Stimulated activated CD8-positive, alpha-beta memory T cell treated with anti-CD3 and anti-CD28 coated beads, Interleukin-2, amount 100 ng/mL, for 1 hour (primary cell): ENCODE data around the gene CPA4.
"Not testable (repeated sequence)": the region's sequence is repeated elsewhere in the genome, so short reads cannot be mapped to it uniquely, and the experiment has no call there.

Experiments
- DNase-seq, 2 donors: peaks; one replicate each; pipeline ENCODE4 v3.0.0-alpha.2; 2020; ENCODE audit warnings: low read depth in 2 of 2

Gene CPA4, protein sequence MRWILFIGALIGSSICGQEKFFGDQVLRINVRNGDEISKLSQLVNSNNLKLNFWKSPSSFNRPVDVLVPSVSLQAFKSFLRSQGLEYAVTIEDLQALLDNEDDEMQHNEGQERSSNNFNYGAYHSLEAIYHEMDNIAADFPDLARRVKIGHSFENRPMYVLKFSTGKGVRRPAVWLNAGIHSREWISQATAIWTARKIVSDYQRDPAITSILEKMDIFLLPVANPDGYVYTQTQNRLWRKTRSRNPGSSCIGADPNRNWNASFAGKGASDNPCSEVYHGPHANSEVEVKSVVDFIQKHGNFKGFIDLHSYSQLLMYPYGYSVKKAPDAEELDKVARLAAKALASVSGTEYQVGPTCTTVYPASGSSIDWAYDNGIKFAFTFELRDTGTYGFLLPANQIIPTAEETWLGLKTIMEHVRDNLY

DNA sequence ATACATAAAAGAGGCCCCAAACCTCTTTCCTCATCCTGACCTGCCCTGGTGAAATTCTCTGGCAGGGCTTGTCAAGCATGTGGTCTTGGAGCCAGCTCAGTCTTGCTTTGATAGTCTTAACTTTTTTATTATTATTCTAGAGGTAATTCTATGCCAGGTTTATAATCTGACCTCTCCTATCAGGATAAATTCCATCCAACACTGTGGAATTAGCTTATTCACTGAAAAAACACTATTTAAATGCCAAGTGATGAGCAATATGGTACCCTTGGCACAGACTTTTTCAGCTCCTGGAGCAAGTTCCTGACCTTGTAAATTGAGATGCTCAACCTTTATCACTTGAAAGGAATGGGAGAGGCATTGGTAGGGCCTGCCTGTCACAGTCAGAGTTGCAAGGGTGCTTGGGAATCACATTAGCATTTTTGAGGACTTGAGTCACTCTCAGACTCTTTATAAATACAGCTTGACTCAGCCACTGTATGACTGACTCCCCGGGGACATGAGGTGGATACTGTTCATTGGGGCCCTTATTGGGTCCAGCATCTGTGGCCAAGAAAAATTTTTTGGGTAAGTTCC lies at the start of gene CPA4:
TSS of gene CPA4 (plus strand) at position 480 of the 576 bp plus-strand sequence. CDS start at position 500, 20 bp downstream.
- DNase-seq: no peak

DNA sequence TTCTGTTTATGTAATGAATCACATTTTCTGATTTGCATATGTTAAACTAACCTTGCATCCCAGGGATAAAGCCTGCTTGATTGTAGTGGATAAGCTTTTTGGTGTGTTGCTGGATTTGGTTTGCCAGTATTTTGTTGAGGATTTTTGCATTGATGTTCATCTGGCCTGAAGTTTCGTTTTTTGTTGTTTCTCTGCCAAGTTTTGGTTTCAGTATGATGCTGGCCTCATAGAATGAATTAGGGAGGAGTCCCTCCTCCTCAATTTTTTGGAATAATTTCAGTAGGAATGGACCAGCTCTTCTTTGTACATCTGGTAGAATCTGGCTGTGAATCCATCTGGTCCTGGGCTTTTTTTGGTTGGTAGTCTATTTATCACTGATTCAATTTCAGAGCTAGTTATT lies 49.5 kb upstream of the CPA4 start:
- DNase-seq: not testable (repeated sequence)

DNA sequence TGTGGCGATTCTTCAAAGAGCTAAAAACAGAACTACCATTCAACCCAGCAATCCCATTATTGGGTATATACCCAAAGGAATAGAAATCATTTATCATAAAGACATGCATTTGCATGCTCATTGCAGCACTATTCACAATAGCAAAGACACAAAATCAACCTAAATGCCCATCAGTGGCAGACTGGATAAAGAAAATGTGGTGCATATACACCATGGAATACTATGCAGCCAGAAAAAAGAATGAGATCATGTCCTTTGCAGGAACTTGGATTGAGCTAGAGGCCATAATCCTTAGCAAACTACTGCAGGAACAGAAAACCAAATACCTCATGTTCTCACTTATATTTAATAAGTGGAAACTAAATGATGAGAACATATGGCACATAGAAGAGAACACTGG lies 46.5 kb upstream of the CPA4 start:
- DNase-seq: not testable (repeated sequence)

DNA sequence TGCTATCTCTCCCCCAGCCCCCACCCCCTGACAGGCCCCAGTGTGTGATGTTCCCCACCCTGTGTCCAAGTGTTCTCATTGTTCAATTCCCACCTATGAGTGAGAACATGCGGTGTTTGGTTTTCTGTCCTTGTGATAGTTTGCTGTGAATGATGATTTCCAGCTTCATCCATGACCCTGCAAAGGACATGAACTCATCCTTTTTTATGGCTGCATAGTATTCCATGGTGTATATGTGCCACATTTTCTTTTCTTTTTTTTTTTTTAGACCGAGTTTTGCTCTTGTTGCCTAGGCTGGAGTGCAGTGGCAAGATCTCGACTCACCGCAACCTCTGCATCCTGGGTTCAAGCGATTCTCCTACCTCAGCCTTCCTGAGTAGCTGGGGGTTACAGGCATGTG lies 44.1 kb upstream of the CPA4 start:
- DNase-seq: not testable (repeated sequence)

DNA sequence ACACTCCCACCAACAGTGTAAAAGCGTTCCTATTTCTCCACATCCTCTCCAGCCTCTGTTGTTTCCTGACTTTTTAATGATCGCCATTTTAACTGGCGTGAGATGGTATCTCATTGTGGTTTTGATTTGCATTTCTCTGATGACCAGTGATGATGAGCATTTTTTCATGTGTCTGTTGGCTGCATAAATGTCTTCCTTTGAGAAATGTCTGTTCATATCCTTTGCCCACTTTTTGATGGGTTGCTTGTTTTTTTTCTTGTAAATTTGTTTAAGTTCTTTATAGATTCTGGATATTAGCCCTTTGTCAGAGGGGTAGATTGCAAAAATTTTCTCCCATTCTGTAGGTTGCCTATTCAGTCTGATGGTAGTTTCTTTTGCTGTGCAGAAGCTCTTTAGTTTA lies 43.3 kb upstream of the CPA4 start:
- DNase-seq: not testable (repeated sequence)

DNA sequence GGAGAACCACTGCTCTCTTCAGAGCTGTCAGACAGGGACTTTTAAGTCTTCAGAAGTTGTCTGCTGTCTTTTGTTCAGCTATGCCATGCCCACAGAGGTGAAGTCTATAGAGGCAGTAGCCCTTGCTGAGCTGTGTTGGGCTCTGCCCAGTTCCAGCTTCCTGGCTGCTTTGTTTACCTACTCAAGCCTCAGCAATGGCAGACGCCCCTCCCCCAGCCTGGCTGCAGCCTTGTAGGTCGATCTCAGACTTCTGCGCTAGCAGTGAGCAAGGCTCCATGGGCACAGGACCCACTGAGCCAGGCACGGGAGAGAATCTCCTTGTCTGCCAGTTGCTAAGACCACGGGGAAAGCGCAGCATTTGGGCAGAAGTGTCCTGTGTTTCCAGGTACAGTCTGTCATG lies 38.4 kb upstream of the CPA4 start:
- no peak for DNase-seq

DNA sequence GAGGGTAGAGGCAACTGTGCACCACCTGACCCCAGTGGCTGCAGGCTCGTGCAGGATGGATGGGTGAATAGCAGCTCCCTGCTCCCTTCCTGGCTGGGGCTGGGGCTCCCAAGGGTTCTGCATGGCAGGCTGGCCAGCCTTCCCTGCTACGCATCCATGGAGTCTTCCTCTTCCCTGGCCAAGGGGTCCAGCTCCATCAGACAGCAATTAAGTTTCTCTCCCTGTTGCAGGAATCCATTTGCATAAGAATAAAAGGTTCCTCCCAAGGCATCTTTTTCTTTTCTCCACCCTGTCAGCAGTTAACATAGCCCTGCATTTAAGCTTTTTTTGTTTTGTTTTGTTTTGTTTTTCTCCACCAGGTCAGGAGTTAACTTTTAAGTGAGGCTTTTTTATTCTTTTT lies 36.3 kb upstream of the CPA4 start:
- DNase-seq: no peak

DNA sequence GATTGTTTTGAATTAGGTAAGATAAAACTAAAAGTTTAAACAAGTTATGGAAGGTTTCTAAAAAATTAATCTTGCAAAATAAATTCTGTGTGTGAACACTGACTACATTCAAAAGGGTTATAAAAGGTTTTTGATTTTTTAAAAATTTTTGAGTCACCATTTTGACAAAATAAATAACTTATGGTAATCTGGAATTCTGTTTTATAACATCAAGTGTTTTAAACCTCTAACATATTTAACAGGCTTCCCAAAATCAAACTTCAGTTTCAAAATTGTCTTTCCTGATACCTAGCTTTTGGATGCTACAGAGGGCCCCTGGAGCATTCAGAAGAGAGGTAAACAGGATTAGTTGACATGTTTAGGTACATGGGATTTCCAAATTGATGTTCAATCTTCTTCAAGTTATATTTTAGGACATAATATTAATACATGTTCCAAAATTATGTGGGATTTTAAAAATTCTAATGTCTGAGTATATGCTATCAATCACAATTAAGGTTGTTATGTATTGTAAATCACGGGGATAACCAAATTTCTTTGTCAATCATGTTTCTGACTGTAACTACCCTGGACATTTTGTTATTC lies 34.4 kb upstream of the CPA4 start:
- no peak for DNase-seq

DNA sequence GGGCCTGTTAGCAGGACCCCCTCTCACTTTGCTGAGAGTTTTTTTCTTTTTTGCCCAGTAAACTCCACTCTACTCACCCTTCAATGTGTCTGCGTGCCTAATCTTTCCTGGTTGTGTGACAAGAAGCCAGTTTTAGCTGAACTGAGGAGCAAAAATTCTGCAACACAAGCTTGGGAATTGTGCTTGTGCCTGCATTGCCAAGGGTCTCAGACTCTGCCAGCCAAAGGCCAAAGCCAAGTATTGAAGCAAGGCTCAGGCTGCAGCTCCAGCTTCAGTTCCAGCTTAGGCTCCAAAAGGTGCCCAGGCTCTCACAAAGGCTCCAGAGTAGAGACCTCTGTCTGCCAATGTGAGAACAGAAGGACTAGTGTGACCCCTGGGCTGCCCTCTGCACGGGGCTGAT lies 30.5 kb upstream of the CPA4 start:
- DNase-seq: no peak

DNA sequence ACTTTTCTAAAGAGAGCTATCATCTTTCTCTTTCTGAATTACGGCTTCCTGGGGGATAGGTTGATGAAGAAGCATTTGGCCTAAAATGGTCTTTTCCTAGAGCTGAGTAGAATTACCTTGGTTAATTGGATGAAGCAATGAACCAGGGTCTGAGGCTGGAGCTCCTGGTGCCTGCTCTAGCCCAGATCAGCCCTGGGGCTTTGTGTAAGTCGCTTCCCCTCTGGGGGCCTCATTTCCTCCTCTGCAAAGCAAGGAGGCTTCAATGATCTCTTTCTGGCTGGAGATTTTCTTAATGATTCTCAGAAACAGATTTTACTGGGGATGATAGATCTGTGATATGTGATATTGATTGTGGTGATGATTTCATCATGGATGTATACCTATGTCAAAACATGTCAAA lies 29.8 kb upstream of the CPA4 start:
- DNase-seq: no peak

DNA sequence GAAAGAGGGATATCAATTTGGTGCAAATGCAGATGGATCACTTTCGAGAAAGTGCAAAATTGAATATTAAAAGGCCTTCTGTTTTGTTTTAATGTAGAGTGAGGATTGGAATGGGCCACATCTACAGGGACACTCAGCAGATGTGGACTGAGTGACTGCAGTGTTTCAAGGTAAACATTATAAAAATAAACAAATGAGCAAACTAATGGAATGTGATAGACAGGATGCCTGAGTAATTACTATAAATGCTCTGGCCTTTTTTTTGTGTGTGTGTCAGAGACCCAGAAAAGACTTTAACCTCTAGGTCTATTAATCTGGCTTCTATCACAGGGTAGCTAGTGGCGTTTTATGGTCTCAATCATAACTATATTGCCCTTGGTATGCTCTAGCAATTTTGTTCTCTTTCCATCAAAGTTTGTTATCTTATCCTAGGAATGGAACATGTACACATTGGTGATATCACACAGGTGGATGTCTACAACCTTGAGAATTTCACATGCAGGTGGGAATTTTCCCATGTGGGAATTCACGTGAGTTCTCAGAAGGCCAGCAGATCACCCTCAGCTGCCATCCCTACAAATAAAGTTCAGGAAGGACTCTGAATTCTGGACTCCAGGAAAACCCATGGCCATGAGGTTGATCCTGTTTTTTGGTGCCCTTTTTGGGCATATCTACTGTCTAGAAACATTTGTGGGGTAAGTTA lies 26.6 kb upstream of the CPA4 start, which contains the start of gene CPA2:
TSS of gene CPA2 (plus strand) at position 606 of the 703 bp plus-strand sequence. CDS start at position 625, 19 bp downstream.
- DNase-seq: no peak

DNA sequence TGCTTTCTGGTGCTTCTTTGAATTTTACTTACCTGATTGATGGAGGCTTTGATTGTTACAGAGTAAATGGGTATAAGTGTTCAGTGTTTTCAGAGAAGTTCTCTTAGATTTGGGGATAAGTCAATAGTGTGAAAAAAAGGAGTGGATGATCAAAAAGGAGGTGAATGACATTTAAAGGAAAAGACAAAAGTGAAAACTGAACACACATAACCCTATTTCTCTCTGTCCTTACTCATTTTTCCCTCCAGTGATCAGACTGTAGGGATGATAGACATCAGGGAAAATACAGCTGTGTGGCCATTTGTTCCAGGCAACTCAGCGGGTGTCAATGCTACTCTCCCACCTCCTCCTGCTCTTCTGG lies 26.0 kb upstream of the CPA4 start:
- DNase-seq: no peak

DNA sequence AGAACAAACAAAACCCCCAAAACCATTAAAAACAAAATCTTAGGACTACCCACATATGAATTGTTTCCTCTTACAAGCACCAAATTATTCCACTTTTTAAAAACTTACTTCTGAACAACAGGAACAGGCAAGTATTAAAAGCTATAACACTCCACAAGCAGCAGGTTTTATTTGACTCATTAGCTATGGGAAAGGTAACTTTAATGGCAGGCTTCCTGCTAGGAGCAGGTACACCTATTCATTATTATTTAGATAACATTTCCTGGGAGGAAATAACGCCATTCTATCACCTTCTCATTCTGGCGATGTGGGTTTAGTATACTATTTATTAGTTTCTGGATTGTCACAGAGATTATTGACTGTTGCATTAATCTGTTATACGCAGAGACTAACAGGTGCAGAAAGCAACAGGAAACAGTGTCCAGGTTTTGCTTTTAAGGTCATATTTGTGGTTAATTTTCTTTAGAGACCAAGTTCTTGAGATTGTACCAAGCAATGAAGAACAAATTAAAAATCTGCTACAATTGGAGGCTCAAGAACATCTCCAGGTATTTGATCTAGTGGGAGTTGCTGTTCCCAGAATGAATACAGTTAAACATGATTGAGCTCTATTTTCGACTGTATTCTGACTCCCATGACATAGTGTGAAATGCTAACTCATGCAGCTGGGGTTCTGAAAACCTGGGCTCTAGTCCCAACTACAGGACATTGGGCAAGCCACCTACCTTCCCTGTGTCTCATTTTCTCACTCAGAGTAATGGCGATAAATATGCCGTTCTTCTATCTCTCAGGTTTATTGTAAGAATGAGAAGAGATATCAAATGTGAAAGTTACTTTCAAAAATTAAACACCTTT lies 24.3 kb upstream of the CPA4 start:
- DNase-seq: no peak

DNA sequence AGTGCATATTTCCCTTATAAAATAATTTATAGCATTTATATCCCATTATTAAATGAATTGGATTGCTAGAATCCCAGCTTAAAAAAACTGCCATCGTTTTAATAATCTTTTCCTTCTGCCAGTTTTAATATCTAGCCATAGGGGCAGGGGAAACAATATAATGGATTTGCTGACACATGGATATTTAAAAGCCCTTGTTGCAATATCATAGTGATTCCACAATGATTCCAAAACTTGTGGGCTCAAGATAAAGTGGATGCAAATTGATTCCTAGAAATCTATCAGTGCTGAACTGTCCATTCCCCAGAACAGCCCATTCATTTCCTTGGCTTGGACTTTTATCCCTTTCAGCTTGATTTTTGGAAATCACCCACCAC lies 23.7 kb upstream of the CPA4 start:
- DNase-seq: no peak

DNA sequence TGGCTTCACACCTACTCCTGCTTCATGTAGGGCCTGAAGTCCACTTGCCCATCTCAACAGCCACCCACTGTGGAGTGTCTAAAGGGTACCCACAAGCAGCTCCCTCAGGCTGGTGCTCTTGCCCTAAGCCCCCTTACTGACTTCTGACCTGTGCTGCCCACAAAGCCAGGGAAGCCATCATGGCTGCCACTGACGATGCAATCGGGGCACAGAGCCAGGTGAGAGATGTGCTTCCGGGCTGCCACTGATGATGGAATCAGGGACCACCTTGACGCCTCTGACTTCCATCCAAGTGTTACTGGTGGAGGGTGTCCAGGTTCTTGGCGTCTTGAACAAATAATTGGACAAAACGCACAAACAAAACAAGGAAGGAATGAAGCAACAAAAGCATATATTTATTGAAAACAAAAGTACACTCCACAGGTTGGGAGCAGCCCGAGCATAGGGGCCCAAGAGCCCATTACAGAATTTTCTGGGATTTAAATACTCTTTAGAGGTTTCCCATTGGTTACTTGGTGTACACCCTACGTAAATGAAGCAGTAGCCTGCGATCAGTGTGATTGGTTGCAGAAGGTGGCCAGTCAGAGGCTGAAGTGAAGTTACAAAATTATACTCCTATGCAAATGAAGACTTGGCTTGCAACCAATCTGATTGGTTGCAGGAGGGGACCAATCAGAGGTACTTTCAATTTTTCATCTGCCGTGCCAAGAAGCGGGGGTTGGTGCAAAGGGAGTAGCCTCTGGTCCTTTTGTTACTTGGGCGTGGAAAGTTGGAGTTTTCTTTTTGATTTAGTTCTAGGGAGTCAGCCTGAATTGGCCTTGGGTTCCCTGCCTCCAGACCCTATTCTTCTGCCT lies 21.8 kb upstream of the CPA4 start:
- no peak for DNase-seq

DNA sequence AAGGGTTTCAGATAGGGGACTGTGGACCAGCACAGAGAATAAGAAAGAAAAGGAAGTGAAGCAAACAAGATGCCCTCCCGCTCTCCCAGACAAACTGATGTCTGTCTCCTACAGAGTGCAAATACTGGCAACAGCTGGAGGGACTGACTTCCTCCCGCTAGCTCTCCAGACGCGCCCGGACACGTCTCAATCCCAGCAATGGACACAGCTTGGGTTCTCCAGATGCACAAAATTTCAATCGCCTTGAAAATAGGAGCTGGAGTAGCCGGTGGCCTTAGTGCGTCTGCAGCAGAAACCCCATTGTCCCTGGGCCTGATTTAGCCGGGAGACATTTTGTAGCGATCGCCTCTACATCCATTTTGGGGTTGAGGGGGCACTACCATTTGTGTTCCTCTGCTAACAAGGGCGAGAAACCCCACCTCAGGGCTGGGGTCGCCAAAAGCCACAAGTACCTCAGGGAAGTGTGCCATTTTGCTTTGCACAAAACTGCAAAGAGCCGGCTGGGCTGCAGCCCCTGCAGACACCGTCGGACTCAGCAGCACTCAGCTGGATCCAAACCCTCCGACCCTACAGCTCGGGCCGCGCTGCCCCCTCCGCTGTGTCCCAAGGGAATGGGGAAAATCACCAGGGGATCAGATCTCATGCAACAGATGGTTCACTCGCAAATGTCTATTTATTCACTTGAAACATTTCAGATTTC lies 20.4 kb upstream of the CPA4 start:
- no peak for DNase-seq

DNA sequence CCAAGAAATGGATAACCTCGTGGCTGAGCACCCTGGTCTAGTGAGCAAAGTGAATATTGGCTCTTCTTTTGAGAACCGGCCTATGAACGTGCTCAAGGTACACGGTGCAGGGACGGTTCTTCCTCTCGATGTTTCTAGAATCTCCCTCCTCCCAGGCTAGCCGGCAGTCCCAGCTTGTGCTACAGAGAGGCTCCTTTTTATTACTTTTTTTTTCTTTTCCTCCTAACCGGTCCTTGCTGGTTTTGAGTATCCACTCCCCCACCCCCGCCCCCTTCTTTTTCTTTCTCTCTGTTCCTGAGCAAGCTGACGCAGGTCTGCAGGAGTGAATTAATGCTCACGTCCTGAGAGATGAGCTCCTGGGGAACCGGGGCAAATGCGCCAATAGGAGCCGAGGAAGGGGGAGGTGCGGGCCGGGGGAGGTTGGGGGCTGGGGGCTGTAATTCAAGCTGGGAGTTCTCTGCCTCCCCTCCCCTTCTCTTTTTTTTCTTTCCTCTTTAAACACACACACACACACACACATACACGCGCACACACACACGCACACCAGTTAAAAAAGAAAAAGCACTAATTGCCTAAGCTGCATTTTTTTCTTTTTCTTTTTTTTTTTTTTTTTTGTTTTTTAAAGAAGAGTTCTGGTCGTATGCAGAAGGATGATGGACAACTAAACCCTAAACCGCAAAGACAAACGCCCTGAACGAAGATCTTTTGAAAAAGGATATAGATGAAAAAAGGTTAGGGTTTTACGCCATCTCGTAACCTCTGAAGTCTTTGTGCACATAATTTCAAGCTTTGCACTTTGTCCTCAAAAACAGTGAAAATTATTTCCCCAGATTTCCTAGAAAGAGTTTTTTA lies 19.7 kb upstream of the CPA4 start:
- DNase-seq: no peak

DNA sequence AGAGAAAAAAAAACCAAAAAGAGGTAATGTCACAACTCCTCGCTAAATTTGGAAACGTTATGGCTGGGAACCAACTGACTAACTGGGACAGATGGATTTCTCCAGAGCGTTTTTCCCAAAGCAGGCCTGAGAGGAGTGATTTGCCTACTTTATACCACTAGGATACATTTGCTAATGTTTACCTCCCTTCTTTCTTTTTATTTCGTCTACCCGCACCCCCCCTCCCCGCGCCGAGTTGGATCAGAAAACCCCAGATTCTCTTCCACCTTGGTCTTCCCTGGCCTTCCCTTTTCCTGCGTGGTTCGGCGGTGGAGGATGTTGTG lies 19.1 kb upstream of the CPA4 start:
- DNase-seq: no peak

DNA sequence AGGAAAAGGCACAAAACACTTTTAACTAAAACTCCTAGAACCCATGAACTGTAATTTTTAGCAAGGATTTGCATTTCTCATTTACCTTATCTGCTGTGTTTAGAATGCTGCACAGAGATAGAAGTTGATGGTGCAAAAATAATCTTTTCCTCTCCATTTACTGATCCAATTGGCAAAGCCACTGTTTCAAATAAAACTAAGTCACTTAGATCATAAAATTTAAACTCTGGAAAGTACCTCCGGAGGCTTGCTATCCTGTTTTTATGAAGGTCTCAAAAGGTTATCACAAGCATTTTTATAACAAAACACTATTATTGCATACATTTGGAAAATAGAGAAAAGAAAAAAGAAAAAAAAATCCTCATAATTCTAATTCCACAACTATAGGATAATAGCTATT lies 18.7 kb upstream of the CPA4 start:
- DNase-seq: no peak
